ENCODE measurements around the gene GRM8.

GRCh38 chr7:126441745-126442144, 811.0 kb downstream of the GRM8 start:
- TF ChIP-seq CTCF (IDR thresholded peaks at IDR 0.05): no peak
- TF ChIP-seq REST (IDR thresholded peaks at IDR 0.05; ENCODE audit: insufficient read depth in 1 of 2, low read depth in 2 of 2, low read length in 1 of 2): no peak
- no peak for TF ChIP-seq POLR2AphosphoS5 (IDR thresholded peaks at IDR 0.05; ENCODE audit: low read depth, low read length)
